Uterus (tissue), 2 donors: ENCODE results near the gene KISS1R.

Experiments
- POLR2A ChIP-seq, 2 donors: fragments of 450-650 bp; IDR thresholded peaks; one replicate each; pipeline ENCODE4 v1.6.1; 2016; ENCODE audit warnings: antibody characterized with exemption in 2 of 2, mild to moderate bottlenecking in 1 of 2, moderate library complexity in 1 of 2
- TF ChIP-seq, protein P1 (sequence below), 4 experiments: fragments of 200-600 bp in 2 of 4; fragments of 450-650 bp in 2 of 4; sonication (generic) in 2 of 4; IDR thresholded peaks; one replicate each; pipeline ENCODE4 v1.5.1; 2016 to 2019; ENCODE audit warnings: antibody characterized with exemption in 4 of 4, mild to moderate bottlenecking in 2 of 4, moderate library complexity in 1 of 4

DNA sequence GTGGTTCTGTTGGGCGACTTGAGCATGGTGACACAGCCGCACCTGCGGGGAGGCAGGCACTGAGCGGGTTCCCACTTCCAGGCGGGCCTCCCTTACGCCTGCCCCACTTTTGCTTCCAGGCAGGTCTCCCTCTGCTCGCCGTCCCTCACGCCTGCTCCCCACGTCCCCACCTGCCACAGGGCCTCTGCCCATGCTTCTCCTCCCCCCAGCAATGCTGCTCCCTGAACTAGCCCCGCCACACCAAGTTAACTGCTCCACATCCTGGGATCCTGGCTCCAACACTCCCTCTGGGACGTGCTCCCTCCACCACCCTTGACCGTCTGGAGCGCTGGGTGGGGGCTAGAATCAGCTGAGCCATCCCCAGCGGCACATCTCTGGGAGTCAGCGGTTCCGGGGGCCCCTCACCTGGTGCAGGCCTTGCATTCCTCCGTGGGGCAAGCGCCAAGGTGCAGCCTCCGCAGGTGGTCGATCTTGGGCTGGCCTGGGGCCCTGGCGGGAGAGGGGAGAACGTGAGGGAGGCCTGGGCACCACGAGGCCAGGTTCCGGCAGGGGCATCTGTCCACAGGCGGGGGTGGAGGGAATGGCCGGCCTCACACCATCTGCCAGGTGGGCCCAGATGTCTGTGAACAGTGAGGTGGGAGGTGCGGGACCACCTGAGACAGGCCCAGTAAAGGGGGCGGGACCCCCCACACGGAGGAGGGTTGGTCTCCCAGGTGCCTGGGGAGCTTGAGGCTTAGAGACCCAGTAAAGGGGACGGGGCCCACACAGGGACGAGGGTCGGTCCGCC is 48.5 kb upstream of the KISS1R start:
- TF ChIP-seq, protein P1, sequence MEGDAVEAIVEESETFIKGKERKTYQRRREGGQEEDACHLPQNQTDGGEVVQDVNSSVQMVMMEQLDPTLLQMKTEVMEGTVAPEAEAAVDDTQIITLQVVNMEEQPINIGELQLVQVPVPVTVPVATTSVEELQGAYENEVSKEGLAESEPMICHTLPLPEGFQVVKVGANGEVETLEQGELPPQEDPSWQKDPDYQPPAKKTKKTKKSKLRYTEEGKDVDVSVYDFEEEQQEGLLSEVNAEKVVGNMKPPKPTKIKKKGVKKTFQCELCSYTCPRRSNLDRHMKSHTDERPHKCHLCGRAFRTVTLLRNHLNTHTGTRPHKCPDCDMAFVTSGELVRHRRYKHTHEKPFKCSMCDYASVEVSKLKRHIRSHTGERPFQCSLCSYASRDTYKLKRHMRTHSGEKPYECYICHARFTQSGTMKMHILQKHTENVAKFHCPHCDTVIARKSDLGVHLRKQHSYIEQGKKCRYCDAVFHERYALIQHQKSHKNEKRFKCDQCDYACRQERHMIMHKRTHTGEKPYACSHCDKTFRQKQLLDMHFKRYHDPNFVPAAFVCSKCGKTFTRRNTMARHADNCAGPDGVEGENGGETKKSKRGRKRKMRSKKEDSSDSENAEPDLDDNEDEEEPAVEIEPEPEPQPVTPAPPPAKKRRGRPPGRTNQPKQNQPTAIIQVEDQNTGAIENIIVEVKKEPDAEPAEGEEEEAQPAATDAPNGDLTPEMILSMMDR (IDR thresholded peaks at IDR 0.05), result no peak
- no peak for TF ChIP-seq POLR2A (IDR thresholded peaks at IDR 0.05)
